Kidney tubule cell (primary cell): Measurements from ENCODE around the gene PRR33.

Source experiments
- DNase-seq: peaks from one replicate; pipeline ENCODE4 v3.0.0-alpha.2; 2018; ENCODE audit warnings: low spot score

The PRR33 gene

DNA sequence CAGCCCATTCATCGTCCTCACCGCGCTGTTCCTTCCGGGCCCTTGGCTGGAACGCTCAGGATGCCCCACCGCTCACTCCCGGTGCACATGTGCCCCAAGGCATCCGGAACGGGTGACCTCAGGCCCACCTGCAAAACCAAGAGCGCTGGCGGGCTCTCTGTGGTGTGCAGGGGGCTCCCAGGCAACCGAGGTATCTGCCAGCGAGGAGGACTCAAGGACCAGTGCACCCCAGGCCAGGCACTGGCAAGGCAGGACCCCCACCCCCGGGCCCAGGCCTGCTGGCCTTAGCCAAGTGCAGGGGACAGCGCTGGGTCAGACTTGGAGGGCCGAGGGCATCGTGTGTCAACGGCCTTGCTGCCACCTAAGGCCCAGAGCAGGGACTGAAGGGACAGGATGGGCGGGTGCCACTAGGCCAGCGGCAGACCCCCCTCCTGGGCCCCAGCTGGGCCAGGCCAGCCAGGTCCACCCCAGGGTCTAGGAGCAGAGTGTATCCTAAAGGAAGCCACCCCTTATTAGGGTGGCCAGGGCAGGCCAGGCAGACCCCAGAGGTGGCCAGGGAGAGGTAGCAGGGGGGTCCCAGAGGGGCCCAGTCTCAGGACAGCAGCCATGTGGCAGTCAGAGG, 36.3 kb upstream of the PRR33 start:
- no peak for DNase-seq

DNA sequence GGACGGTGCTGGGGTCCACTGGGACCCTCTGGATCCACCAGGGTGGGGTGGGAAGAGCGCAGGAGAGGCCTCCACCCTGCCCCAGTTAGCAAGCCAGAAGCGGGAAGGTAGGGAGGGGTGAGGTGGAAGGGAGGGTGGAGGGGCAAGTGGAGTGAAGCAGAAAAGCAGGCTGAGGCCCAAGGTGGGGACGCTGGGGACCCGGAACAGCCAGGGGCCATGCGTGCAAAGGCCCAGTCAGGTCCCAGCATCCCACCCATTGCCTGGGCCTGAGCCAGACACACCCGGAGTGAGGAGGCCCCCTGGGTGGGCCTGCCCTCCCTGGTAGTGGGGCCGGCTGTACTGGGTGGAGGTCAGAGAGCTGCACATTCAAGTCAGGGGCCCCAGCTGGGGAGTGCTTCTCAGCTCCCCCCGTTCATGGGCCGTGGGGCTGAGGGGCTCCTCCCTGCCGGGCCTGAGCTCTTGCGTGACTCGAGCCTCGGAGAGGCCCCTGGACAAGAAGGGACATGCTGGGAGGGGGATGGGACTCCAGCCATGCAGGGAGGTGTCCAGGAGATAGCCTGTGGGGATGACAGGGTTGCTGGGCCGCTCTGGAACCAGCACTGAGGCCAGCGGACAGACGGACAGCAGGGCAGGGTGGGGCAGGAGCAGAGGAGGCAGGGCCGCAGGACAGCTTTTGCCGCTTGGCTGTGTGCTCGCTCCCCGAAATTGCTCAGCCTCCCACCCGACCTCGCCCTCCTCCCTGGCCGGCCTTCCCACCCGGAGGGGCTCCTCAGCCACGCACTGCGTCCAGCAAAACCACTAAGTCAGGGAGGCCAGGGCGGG, 35.5 kb upstream of the PRR33 start:
- DNase-seq = no peak

DNA sequence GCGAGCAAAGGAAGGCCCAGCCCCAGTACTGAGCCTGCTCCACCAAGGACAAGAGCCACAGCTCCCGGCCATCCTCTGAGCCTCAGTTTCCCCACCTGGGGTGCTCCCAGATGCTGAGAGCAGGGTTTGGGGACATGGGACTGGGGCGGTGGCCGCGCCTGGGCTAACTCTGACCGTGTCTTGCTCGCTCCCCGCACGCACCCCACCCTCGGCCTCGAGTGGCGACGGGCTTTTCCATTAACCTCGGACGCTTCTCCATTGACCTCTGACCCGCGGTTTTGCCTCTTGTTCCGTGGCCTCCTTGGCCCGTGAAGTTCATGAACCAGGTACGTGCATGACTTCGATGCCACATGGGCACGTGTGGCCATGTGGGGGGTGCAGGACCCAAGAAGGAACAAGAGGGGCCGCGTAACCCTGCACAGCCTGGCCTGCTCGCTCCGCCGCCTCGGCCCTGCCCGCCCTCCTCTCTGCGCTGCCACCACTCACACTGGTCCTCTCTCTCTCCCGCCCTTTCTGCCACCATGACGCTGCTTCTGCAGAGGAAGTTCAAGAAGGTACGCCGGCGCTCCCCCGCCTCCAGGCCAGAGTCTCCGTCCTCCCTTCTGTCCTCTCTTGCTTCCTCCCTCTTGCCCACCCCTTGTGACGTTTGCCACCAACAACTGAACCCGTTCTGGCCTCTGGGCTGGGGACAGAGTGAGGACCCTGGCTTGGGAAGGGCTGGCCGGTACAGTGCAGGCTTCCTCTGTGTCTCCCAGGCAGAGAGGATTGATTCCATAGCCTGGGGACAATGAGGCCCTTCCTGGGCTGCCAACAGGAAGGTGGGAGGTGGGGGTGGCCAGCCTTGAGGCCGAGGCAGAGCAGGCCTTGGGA, 34.7 kb upstream of the PRR33 start:
- DNase-seq = no peak

- no peak for DNase-seq
Observed at GRCh38 chr11:1925373-1926155, 33.9 kb upstream of the PRR33 start.

DNA sequence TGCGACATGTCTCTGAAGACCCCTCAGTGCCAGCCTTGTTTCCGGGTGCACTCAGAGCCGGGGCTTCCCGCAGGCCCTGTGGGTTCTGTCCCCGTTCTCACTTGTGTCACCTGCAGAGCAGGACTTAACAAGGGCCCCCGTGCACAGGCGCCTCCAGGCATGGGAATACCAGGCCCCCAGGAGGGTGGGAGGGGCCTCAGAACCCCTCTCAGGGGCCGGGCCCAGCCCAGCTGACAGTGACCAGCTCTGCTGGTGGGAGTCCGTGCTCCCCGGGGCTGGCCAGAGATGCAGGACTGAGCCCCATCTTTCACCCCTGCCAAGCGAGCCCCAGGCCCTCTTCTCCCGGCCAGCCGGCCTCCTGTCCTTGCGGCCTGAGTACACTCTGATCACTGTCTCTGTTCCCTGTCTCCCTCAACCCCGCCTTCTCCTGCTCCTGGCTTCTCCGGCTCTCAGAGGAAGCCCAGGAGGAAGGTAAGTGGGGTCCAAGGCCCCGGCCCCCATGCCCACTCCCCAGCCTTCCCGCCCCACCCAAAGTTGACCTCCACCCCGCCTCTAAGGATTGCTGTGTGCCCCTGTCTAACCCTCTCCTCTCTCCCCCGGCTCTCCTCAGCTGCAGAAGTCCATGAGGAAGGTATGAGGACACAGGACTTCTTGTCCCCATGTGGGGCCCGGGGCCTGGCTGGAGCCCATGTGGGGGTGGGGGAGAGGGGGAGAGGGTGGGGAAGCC, 33.1 kb upstream of the PRR33 start:
- DNase-seq = no peak

- no peak for DNase-seq
Observed at GRCh38 chr11:1924181-1924580, 32.5 kb upstream of the PRR33 start.

DNA sequence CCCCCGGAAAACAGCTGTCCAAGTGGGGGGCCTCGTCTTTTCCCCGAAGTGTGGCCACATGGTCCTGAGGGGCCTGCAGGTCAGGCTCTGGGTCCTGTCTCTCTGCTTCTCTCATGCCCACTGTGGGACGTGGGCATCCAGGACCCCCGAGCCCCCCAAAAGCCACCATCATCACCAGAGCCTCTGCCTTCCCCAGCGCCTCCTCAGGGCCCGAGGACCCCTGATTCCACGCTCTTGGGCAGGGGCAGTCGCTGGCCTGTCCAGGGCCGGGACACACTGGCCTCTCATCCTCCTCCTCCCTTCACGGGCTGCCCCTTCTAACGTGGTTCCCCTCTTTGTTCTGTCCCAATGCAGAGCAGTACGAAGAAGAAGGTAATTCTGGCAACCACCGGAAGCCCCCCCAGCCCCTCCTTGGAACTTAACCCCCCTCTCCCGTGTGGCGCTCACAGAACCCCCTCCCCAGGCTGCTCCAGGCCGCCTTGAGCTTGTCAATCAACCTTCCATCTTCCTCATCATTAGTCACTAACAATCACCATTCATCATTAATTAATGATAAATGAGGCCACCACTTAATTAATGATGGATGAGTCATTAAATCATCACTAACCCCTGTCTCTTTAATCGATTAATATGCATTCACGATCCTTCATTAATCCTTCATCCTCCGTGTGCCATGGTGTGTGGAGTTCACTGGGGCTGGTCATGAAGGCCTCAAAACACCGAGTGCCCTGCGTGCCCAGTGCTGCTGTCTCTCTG, 31.7 kb upstream of the PRR33 start:
- no peak for DNase-seq

DNA sequence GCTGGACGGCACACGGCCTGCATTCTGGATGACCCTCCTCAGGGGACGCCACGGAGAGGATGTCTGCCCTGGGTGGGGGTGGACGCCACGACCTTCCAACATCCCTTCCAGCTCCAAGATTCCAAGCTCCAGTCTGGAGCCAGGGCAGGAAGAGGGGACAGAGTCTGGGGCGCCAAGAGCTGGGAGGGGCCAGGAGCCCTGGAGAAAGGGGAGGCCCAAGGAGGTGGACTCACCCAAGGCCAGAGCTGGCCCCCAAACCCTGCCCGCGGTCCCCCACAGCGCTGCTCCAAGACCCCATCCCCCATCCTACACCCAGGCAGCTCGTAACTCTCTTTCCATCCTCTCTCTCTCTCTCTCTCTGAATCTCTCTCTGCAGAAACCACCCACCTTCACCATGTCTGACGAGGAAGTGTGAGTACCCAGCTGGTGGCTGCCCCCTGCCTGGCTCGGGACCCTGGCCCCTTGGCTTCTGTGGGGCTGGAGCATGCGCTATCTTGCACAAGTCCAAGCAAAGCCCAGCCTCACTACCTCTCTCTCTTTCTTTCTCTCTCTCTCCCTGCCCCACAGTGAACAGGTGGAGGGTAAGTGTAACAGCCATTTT, 30.9 kb upstream of the PRR33 start:
- no peak for DNase-seq

DNA sequence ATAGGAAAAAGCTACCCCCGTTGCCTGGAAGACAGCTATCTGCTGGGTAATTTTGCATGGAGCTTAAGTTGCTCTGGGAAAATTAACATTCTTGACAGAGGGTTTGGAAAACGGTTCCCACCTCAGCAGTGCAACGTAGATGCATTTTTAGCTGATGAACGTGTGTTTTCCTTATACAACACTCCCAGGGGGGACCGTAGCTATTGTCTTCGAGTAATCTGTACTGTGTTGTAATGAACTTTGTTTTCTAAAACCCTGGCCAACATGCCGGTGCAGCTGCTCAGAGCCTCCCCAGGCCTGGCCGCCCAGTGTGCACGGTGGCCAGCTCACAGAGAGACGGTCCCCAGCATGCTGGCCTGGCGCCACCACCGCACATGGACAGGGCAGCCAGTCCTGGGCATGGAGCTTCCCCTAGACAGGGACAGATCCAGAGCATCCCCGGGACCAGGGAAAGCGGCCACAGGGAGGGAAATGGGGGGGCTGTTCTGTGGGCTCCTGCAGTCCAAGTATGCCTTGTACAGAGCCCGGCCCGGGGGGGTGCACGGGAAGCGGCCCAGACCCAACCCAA, 30.0 kb upstream of the PRR33 start:
- no peak for DNase-seq

DNA sequence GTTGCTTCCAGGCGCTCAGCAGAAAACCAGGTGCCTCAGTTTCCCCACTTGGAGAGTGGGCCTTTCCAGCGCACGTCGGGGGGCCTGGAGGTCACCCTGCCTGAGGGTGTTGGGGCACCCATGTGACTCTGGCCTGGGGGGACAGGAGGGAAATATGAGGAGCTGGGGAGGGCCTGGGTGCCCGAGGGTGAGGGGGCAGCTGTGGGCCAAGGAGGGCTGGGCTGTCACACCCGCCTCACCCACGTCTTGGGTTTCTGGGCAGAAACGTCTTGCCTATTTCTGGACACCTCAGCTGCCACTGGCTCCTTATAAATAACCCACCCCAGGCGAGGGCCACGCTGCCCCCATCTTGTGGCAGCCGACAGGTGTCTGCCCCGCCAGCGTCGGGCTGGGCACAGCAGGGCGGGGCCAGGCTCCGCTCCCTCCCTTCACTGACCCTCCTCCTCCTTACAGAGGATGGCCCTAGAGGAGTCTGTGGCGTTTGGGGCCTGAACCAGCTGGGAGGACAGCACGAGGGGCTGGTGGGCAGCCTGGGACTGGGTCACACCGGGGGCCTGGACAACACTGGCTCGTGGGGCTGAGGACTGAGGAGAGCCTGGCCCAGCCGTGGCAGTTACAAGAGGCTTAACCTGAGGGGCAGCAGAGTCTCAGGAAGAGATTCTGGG, 29.3 kb upstream of the PRR33 start:
- no peak for DNase-seq

DNA sequence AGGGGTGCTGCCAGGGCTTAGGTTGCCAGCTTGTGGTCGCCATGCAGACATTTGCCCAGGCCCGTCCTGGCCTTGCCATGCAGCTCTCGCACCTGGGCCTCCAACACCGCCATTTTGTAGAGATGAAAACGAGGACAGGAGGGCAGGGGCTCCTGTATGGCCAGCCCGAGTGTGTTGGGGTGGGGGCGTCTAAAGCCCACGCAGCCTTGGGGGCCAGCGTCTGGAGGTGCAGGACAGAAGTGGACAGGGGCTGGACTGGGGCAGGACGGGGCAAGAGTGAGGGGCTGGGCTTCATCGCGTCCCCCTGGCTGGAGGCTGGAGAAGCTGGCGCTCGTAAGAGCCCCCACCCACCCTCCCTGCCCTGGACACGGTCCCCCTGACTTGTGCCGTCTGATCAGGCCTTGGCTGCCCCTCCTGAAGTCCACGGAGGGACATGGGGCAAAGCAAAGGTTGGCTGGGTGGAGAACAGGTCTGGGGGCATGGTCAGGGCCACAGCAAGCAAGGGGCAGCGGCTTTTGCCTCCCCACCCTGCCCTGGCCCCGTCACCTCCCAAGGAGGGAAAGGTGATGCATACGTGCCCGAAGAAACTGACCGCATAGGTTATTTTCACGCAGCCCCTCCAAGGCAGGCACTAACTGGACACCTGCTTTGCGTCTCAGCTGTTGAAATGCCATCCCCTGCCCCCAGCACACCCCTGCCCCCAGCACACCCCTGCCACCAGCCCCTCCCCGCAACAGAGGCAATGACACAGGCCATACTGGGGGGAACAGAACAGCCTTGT, 28.6 kb upstream of the PRR33 start:
- no peak for DNase-seq

- DNase-seq = no peak
Observed at GRCh38 chr11:1919391-1920127, 27.9 kb upstream of the PRR33 start, which contains the start of gene TNNT3. Gene TNNT3, plus strand, starts transcription at chr11:1919703. Its CDS starts 3,172 bp downstream, at chr11:1922875.

DNA sequence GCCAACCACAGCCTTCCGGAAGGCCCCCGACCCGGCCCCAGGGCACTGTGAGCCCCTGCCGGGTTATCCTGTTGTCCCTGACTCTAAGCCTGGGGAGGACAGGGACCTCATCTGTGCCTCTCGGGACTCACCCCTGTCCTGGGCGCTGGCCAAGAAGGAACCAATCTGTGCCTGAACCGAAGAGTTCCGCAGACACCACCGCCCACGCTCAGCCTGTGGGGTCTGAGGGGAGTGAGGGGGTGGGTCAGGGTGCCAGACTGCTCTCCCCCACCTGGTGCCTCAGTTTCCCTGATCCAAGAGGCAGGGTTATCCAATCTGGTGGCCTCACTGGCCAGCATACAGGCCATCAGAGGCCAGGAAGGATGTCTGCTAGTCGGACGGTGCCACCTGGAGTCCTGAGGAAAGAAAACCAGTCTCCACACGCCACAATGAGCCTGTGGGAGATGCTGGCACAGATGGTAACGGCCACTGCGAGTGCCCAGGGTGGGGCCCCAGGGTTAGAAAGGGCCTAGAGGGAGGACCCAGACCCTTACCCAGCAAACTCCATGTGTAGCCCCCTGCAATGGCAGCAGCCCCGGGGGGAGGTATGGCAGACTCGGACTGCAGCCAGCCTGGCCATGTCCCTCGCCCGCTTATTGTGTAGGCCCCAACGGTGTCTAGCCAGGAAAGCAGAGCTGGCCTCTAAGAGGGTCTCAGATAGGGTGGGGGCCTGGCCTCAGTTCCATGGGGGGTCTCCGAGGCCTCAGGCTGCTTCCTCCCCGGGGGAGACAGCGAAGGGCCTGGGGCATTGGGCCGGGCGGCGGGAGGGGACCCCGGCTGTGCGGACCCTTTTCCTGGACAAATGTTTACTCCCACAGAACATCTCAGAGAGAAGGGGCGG, 27.0 kb upstream of the PRR33 start:
- DNase-seq = no peak

DNA sequence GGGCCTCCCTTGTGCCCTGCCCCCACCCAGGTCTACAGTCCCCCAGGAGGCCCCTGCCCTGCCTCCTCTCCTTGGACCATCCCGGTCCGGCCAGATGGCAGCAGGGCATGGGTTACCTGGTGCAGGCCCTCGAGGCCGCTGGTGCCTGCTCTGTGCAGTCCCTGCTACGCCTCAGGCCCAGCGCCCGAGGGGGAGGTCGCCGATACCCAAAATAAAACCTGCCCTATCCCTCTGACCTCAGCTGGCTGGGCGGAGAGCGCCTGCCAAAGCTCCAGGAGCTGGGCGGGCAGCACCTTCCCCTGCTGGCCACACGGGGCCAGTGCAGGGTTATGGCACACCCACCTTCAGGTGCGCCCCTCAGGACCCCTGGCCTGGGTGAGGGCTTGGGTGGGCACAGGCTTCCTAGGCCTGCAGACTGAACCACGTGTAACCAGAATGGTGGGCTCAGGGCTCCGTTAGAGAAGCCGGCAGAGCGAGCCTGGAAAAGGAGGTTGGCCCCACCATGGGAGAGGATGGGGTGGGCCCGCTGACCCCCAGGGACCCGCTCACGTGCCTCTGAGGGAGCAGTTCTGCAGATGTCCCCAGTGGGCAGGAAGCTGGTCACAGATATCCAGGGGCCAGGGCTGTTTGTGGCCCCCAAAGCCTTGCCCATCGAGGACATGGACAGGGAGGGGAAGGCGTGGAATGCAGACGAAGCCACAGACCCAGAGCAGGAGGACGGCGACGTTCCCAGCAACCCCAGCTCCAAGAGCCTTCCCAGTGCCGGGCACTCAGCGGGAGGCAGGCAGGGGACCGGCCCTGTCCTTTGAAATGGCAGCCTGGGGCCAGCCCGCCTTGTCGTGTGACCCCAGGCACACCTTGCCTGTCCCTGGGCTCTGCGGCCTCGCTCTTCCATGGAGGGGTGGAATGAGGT, 26.1 kb upstream of the PRR33 start:
- no peak for DNase-seq

DNA sequence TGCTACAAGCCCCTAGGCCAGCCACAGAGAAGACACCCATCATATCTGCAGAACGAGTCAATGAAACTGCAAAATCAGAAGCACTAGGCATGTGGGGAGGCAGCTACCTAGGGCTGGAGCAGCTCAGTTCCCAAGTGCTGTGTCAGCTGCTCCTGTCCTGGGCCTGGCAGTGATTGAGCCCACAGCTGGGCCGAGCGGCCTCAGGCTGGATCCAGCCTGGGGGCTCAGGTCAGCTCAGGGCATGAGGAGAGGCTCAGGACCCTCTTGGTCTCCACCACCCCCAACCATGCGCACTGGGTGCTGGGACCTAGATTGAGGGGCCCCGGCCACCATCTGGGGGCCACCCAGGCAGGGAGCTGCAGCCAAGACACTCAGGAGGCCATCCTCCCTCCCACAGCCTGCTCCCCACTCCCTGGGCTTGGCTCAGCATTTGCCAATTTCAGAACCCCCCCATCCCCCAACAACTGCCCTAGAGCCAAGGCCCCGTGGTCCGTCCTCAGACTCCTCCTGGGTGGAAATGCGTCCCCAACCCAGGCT, 25.4 kb upstream of the PRR33 start:
- DNase-seq = no peak
